SH-SY5Y (cell line): Measurements from ENCODE around the gene LGALS12.

Experiments
- GATA2 ChIP-seq: IDR thresholded peaks from 2 replicates; pipeline ENCODE4 v1.6.1; 2011; ENCODE audit warnings: mild to moderate bottlenecking, low read depth, low read length
- GATA3 ChIP-seq: IDR thresholded peaks from 2 replicates; pipeline ENCODE4 v1.6.1; 2011; ENCODE audit warnings: low read depth, mild to moderate bottlenecking, low read length, moderate library complexity

GRCh38 chr11:63462137-63462536, 43.7 kb upstream of the LGALS12 start:
- no peak for TF ChIP-seq GATA2
- TF ChIP-seq GATA3: no peak
